ENCODE measurements around the gene SSUH2. TPM values are rescaled to one million over a fixed set of nuclear protein-coding genes. Genes with fewer than 3 reads are reported as not detected.
"Not testable (repeated sequence)": the region's sequence is repeated elsewhere in the genome, so short reads cannot be mapped to it uniquely, and the experiment has no call there.

Gene SSUH2
- total RNA-seq, 1 experiment from 2014 or later = 0.94 TPM

- H3K27ac Mint-ChIP-seq = no peak overlapping the region
- no peak for ATAC-seq
- H3K27me3 Mint-ChIP-seq (ENCODE audit: low read depth) = peaks cover 23% of the 10 kb centered on the region
- no peaks in the 10 kb centered on the region for H3K9me3 Mint-ChIP-seq
- ChIA-PET CTCF (interaction anchor here (2.0 kb wide), 1 partner anchor 18 kb away, joined by 5 read pairs; no protein-coding TSS in a partner anchor), POLR2A (no interaction called here)
- TF ChIP-seq ZNF396 (CRISPR knock-in tag; IDR thresholded peaks at IDR 0.05; ENCODE audit: borderline replicate concordance) (no peak), ZNF263 (CRISPR knock-in tag; IDR thresholded peaks at IDR 0.05; ENCODE audit: low read depth) (no peak), FOXJ3 (CRISPR knock-in tag; IDR thresholded peaks at IDR 0.05; ENCODE audit: borderline replicate concordance) (no peak), SMAD3 (CRISPR knock-in tag; IDR thresholded peaks at IDR 0.05; ENCODE audit: borderline replicate concordance) (no peak), ZNF425 (CRISPR knock-in tag; conservative IDR thresholded peaks at IDR 0.05) (no peak), ZMAT4 (CRISPR knock-in tag; IDR thresholded peaks at IDR 0.05) (no peak), NR3C1 (CRISPR knock-in tag; conservative IDR thresholded peaks at IDR 0.05; ENCODE audit: low read depth) (no peak)
- no peak for DNase-seq (ENCODE audit: low spot score)
- no peaks in the 10 kb centered on the region for H3K36me3 Mint-ChIP-seq
- H3K4me1 Mint-ChIP-seq = peaks cover 14% of the 10 kb centered on the region
- no peak overlapping the region for H3K4me3 Mint-ChIP-seq
These were observed 36.8 kb upstream of the SSUH2 start for GRCh38 chr3:8681349-8681748.

GRCh38 chr3:8679817-8680553 is 35.4 kb upstream of the SSUH2 start:
- H3K9me3 Mint-ChIP-seq, H3K27ac Mint-ChIP-seq, ATAC-seq, H3K36me3 Mint-ChIP-seq: not testable (repeated sequence)
- ChIA-PET CTCF (interaction anchor here (1.1 kb wide), 1 partner anchor 90 kb away, joined by 3 read pairs; the partner anchor contains the start of gene OXTR), POLR2A (interaction anchor here (0.6 kb wide), 1 partner anchor 308 kb away, joined by 3 read pairs; no protein-coding TSS in a partner anchor)
- peaks cover 23% of the 10 kb centered on the region for H3K27me3 Mint-ChIP-seq (ENCODE audit: low read depth)
- peaks cover 14% of the 10 kb centered on the region for H3K4me1 Mint-ChIP-seq
- H3K4me3 Mint-ChIP-seq = peak overlapping the region; percentile 33; the same call in 1 of the 2 replicates
- peak; percentile 33 for DNase-seq (ENCODE audit: low spot score)

- ChIA-PET POLR2A (no interaction called here), CTCF (no interaction called here)
- no peak for ATAC-seq
These were observed 34.2 kb upstream of the SSUH2 start for GRCh38 chr3:8678751-8679150.

GRCh38 chr3:8677258-8677657 is 32.7 kb upstream of the SSUH2 start:
- CTCF ChIA-PET = interaction anchor here (0.8 kb wide), 1 partner anchor 14 kb away, joined by 4 read pairs; no protein-coding TSS in a partner anchor
- ATAC-seq; POLR2A ChIA-PET; H3K27ac Mint-ChIP-seq; H3K9me3 Mint-ChIP-seq; H3K36me3 Mint-ChIP-seq; DNase-seq (ENCODE audit: low spot score); H3K4me3 Mint-ChIP-seq: not testable (repeated sequence)
- H3K4me1 Mint-ChIP-seq = peaks cover 11% of the 10 kb centered on the region
- H3K27me3 Mint-ChIP-seq (ENCODE audit: low read depth) = peaks cover 11% of the 10 kb centered on the region

More at GRCh38 chr3:8678751-8679150, 34.2 kb upstream of the SSUH2 start:
- Mint-ChIP-seq H3K27ac (no peak overlapping the region), H3K36me3 (no peaks in the 10 kb centered on the region), H3K4me1 (peaks cover 14% of the 10 kb centered on the region), H3K27me3 (ENCODE audit: low read depth) (peaks cover 20% of the 10 kb centered on the region), H3K9me3 (no peaks in the 10 kb centered on the region), H3K4me3 (no peak overlapping the region)
- no peak for DNase-seq (ENCODE audit: low spot score)
- TF ChIP-seq RORB (CRISPR knock-in tag; IDR thresholded peaks at IDR 0.05) (no peak), ZNF232 (CRISPR knock-in tag; IDR thresholded peaks at IDR 0.05) (no peak), ELF4 (CRISPR knock-in tag; IDR thresholded peaks at IDR 0.05; ENCODE audit: low read depth) (no peak), FOXP4 (CRISPR knock-in tag; IDR thresholded peaks at IDR 0.05) (no peak), AFF4 (CRISPR knock-in tag; IDR thresholded peaks at IDR 0.05; ENCODE audit: borderline replicate concordance) (no peak)

GRCh38 chr3:8675591-8675990 is 31.0 kb upstream of the SSUH2 start:
- H3K4me1 Mint-ChIP-seq = peaks cover 11% of the 10 kb centered on the region
- H3K27ac Mint-ChIP-seq; H3K4me3 Mint-ChIP-seq; POLR2A ChIA-PET; H3K9me3 Mint-ChIP-seq; H3K36me3 Mint-ChIP-seq; ATAC-seq; H3K27me3 Mint-ChIP-seq (ENCODE audit: low read depth); DNase-seq (ENCODE audit: low spot score): not testable (repeated sequence)
- CTCF ChIA-PET = interaction anchor here (2.4 kb wide), 1 partner anchor 12 kb away, joined by 12 read pairs; no protein-coding TSS in a partner anchor
